NCI-H1105 treated with DMSO at 0.1 percent for 48 hours (cell line): Measurements from ENCODE around the gene IGFBP6.
"Not testable (repeated sequence)": the region's sequence is repeated elsewhere in the genome, so short reads cannot be mapped to it uniquely, and the experiment has no call there.

Experiments
- DNase-seq: peaks from one replicate; lab custom pipeline; 2025; lab: John Stamatoyannopoulos, UW

IGFBP6 gene

DNA sequence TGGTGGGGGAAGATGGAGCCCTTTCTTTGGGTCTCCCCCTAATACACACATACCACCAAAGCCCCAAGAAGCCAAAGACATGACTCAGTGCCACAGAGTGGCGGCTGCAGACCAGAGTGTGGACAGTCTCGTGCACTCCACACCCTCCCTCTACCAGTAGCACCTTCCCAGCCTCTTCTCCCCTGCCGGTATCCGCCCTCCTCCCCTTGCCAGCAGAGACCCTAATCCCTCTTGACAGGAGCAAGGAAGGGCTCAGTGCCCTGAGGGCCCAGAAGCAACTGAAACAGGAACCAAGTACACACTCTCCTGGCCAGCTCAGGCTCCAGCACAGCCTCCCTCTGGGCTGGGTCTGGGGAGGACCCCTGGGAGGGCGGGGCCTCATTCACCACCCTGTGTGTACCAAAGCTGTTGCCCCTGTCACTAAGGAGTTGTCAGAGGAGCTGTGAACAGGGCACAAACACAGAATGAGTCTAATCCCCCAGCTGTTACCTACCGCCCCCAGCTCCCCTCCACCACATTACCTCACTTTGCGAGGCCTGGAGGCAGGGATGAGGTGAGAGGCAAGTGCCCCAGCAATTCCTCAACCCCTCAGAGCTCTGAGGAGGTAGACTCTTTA, 26.5 kb upstream of the IGFBP6 start:
- no peak for DNase-seq

DNA sequence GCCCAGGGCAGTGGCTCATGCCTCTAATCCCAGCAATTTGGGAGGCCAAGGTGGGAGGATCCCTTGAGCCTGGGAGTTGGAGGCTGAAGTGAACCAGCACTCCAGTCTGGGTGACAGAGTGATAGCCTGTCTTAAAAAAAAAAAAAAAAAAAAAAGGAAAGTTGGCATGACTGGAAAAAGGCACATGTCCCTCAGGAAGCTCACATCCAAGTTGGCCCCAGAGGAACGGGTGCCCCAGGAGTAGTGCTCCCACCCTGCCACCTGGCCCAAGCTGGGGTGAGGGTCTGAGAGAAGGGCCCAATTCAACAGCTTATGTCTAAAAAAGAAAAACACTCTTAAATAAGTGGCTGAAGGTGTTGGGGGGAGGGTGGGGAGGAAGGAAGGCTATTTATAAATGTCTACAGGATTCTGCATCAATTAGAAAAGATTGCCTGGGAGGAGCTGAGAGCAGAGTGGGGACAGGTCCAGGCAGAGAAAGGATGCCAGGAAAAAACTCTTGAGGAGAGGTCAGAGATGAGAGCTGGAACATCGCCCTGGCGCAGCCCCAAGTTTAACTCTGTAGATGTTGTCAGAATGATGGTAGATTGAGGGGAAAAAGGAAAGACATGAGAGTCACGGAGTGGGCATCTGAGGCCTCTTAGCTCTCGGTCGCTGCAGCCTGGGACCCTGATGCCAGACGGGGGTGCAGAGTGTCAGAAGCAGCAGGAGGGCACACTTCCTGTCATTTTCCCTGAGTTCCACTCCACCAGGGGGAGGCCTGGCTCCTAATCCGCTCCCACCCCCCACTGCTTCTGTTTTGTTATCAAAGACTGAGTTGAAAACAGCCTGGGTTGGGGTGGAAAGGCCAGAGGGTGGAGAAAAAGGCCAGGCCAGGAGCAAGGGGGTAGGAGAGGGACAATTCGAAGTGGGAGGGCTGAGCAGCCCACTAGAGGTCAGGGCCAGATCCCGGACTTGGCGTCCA, 25.6 kb upstream of the IGFBP6 start:
- DNase-seq: peak; percentile 58

DNA sequence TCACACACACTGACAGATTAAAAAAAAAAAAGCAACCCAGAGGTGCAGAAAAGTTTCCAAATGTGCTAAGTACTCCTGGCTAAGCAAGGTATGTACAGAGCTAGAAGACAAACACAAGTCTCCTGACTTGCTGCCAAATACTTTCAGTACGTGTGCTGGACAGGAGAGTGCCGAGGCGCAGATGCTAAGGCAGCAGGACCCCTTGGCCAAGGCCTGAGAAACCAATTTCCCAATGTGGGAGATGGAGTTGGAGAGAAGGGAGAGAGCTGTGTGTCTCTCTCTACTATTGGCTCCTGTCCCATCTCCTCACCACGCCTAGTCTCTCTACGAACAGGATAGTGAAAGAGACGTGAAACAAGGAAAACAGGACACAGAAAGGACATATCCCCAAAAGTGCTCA, 23.6 kb upstream of the IGFBP6 start:
- no peak for DNase-seq

DNA sequence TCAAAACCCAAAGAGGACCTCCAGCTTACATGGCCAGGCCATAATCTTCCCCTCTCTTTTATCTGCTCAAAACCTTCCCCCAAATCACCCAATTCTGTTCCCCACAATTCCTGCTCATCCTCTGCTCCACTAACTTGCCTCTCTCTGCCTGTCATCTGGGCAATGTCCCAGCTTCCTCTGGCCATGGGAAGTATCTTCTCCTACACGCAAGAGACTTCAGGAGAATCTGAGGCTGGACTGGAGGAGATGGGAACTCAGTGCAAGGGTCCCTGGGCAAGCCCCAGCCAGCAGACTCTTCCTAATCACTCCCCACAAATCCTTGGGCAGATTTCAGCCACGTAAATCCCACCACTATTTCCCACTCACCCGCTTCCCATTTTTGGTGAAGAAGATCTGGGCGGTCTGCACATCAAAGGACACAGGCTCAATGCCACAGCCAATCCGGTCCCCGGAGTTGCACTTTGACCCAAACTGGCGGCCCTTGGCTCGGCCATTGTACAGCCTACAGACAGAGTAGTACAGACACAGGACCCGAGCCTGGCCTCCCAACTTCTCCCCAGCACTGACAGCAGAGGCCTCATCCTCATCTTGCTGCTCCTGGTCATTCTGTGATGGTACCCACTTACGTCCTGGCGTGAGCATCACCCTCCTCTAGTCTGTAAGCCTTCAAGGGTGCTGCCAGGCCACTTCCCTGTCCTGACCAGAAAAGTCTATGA, 23.0 kb upstream of the IGFBP6 start:
- DNase-seq: no peak

DNA sequence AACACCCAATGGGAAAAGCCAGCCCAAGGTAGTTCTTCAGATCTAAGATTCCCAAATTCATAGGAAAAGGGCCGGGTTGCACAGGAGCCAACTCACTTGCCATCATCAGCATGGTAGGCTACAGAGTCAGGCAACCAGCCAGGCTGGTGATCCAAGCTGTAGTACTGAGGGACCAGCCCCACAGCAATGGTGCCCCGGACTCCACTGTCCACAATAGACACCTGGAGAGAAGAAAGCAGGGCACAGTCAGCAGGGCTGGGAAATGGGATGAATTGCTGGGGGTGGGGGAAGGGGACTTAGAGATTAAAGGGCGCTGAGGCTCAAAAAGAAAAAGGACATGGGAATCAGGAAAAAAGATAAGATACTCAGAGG, 22.5 kb upstream of the IGFBP6 start:
- DNase-seq: no peak

DNA sequence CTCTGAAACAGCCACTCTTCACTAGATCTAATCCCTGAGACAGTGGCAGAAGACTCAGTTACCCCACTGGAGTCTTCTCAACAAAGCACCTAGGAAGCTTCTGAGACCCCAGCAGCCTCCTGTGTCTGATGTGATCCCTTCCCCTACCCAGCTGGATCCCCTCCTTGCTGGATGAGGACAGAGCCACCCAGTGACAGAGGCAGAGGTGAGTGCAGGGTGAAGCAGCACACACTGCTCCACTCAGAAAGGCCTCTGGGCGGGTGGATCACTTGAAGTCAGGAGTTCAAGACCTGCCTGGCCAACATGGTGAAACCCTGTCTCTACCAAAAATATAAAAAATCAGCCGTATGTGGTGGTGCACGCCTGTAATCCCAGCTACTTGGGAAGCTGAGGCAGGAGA, 21.0 kb upstream of the IGFBP6 start:
- no peak for DNase-seq

DNA sequence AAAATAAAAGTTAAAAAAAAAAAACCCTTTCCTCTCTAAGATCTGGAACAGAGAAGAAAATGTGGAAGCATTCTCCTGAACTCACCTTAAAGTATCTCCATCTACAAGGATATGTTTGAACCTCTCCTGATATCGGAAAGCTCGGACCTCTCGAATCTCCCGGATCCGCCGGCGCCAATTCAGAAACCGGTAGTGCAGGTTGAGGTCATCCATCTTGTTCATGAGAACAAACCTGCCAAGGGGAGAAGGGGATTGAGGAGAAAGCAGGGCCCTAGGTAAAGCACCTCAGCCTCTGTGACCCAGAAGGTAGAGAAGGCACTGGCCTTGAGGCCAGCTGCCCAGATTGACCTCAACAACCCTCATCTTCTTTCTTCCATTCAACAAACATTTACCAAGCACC, 20.4 kb upstream of the IGFBP6 start:
- DNase-seq: no peak

DNA sequence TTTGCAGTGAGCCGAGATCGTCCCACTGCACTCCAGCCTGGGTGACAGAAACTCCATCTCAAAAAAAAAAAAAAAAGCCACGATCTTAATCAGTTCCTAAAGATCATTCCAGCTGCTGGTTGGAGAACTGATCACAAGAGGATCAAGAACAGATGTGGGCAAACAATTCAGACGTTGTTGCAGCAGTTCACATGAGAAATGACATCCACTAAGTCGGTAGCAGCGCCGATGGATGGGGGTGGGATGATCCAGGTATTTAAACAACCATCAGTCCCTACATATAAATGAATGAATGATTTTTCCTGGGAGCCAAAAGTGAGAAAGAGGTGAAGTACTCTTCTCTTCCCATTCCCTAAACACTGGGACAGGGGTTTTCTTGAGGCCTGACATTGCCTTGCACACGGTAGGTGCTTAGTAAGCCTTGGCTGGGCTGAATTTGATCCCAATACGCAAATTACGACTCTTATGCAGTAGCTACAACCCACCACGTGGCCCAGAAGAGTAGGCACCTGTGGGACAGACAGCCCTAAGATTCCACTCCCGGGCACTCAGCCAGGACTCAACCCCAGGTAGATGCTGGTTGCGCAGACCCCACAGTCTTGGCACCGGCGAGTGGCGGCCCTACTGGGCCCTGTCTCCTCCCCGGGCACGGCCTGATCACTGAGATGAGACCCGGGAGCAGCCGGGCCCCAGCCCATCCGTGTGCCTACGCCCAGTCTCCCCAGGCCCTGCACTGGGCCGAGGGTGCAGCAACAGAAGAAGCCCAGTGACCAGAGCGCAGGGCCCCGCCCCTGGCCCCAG, 18.8 kb upstream of the IGFBP6 start:
- peak; percentile 60 for DNase-seq

DNA sequence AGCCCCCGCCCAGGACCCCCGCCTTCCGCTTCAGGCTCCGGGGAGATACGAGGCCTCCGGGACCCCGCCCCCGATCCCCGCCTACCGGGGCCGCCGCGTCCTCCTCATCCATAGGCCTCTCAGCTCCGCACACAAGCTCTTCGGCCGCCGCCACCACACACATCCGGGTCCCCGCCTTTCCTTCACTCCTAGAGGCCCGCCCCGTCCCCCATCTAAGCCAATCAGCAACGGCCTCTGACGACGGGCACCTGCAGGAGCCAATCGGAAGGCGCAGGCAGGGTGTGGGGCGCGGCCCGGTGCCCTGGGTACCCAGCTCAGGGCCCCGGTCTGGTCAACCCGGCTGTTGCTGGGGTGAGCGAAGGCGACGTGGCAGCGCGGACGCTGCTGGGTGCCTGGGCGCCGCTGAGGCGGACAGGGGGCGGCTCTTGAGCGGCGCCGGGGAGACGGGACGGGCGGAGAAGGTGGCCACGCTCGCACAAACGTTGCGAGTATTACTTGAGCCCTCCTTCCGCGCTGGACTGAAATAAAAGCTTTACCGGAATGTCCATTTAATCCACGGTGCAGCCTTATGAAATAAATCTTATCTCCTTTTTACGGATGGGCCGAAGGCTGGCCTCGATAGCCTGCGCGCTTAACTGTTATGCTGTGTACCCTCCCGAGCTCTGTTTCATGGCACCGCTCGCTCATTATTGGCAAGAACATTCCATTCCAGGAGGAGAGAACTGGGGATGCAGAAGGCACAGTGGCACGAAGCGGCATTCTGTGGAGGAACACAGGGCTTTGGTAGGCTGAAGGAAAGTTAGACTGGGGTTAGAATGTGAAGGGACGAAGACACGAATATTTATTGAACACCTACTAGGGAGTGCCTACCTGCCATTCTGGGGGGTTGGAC, 18.0 kb upstream of the IGFBP6 start, which contains the start of gene SPRYD3:
SPRYD3 (minus strand) TSS at position 165 of the 892 bp plus-strand sequence; CDS start at position 108, 57 bp downstream.
- peak; percentile 82 for DNase-seq

DNA sequence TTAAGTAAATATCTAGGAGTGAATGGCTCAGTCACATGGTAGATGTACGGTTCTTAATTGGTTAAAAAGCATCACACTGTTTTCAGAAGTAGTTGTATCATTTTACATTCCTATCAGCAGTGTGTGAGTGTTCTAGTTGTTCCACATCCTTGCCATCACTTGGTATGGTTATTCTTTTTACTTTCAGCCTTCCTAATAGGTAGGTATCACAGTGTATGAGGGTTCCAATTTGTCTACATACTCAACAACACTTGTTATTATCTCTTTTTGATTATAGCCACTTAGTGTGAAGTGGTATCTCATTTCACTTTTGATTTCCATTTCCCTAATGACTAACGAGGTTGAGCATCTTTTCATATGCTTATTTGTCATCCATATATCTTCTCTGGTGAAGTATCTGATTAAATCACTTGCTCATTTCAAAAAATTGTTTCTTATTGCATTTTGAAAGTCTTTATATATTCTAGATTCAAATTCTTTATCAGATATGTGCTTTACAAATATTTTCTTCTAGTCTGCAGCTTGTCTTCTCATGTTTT, 14.8 kb upstream of the IGFBP6 start:
- DNase-seq: no peak

DNA sequence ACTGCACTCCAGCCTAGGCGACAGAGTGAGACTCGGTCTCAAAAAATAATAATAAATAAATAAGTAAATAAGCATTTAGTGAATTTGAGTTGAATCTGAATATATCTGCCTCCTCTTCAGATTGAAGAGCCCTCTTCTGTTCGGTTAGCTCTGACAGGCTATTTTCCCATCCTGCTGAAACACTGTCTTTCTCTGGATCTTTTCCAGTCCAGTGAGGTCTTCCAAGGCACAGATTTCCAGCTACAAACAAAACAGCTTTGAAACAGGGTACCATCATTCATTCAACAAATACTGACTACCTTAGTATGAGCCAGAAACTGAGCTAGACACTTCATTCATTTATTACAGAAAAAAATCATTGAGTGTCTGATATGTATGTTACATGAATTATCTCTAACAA, 11.1 kb upstream of the IGFBP6 start:
- no peak for DNase-seq

DNA sequence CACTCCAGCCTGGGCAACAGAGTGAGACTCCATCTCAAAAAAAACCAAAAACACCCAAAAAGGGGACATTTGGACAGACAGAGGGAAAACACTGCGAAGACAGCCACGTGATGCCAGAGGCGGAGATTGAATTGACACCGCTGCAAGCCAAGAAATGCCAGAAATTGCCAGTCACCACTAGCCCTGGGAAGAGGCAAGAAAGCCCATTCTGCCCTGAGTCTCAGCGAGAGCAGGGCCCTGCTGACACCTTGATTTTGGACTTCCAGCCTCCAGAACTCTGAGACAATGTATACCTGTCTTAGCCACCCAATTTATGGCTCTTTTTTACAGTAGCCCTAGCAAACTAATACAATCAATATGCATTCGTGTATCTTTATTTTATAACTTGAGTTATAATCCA, 7.4 kb upstream of the IGFBP6 start:
- no peak for DNase-seq

DNA sequence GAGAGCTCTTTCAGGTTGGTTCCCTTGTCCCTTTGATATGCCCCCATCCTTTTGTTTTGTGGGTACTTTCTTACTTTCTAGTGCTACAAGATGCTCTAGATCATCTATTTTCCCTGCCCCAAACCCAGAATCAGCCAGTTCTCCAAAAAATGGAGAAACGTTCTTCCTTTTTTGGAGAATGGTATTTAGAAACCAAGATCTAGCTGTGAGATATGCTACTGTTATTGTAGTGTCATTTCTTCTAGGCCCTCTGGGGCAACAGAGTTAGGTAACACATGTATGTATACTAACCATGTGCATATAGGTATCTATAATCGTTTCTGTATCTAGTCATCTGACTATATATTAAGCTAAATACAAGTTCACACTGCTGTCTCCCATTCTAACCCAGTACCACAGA, 6.9 kb upstream of the IGFBP6 start:
- no peak for DNase-seq

DNA sequence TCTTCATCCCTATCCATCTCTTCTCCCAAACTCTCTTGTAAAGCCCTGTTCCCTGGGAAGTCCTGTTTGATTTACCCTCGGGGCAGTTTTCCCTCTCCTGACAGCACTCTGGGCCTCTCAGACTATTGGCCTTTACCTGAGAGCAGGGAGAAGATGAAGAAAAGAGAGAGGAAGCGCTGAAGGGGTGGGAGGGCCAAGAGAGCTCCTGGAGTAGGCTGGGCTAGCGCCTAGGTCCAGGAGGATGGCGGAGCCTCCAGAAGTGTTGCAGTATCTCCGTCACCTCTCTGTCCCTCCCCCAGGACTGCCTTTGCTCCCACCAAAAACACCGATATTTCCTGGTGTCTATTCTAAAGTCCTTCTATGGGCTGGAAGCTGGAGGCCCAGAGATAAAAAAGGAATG, 5.7 kb upstream of the IGFBP6 start:
- no peak for DNase-seq

DNA sequence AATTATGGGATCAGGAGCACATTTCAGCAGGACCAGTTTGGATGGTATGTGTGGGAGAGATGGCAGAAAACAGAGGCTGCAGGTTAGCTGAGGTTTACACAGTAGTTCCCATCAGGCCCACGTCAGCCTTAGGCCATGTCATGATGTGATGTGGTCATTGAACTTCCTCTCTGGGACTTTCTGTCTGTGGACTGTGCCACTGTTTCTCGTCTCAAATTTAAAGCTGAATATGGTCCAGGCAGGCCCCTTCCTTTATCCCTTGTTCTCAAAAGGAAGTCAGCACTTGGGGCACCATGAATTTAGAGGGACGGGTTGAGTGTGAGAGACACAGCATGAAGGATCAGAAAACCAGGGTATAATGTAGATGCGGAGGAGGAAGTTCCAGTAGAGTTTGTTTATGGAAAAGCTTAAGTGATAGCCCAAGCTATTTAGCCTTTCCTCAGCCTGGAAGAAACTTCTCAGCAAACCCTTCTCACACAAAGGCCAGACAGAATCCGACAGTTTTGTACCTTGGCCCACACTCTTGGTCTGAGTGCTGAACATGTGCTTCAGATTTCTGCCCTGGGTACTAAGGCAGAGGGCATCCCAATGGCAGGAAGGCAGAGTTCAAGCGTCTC, 3.6 kb upstream of the IGFBP6 start:
- DNase-seq: no peak

DNA sequence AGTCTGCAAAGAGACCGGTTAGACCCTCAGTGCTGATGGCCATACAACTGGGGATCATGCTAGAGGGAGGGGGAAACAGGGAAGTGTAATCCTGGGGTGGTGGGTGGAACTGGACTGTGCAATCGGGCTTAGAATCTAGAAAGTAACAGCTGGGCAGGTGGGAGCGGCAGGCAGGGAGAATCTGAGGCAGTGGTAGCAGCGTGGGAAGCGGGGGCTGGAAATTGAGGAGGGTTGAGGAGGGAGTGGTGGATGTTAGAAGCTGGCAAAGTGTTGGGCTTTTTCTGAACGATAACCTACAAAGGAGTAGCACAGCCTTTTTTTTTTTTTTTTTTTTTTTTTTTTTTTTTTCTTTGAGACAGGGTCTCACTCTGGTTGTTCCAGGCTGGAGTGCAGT, 3.1 kb upstream of the IGFBP6 start:
- DNase-seq: no peak

DNA sequence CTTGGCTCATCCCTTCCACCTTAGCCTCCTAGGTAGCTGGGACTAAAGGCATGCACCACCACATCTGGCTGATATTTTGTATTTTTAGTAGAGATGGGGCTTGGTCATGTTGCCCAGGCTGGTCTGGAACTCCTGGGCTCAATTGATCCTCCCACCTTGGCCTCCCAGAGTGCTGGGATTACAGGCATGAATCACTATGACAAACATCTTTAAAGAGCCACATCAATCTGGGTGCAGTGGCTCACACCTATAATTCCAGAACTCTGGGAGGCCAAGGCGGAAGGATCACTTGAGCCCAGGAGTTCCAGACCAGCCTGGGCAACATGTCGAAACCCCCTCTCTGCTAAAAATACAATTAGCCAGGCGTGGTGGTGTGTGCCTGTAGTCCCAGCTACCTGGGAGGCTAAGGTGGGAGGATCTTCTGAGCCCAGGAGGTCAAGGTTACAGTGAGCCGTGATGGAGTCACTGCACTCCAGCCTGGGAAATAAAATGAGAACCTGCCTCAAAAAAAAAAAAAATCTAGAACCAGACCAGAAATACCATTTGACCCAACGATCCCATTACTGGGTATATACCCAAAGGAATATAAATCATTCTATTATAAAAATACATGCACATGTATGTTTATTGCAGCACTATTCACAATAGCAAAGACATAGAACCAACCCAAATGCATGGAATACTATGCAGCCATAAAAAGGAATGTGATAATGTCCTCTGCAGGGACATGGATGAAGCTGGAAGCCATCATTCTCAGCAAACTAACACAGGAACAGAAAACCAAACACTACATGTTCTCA, 2.5 kb upstream of the IGFBP6 start:
- DNase-seq: not testable (repeated sequence)

DNA sequence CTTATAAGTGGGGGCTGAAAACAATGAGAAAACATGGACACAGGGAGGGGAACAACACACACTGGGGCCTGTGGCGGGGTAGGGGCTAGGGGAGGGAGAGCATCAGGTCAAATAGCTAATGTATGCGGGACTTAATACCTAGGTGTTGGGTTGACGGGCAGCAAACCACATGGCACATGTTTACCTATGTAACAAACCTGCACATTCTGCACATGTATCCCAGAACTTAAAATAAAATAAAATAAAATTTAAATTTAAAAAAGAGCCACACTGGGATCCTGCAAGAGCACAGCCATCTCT, 1.9 kb upstream of the IGFBP6 start:
- DNase-seq: not testable (repeated sequence)

DNA sequence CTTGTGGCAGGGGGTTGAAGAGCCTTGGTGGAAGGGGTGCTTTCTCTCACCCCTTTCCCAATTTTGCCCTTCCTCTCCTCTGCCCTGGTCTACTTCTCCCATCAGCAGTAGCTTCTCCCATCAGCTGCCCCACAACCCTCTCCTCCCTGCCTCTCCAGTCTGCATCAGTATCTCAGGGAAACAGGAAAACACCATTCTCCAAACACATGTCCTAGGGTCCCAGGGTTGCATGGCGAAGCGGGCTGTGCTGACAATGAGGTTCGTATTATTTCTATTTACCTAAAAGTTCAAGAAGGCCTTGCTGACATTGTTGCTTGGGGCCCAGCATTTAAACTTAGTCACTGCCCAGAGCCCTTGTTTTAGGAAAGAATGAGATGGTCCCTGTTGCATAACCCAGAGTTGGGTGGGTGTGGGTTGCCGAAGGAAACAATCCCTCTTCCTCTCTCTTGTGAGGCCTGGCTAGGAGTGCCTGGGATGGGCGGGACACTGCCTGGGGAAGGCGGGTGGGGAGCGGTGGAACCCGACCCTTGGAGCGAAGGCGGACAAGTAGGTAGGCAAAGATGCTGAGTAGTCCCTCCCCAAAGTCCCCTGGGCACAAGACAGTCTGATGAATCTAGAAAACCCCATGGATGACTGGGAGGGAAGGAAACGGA, 1.3 kb upstream of the IGFBP6 start:
- no peak for DNase-seq
